Nucleus accumbens (tissue), 56 donors: Measurements from ENCODE around the gene ARID1B.

Experiments
- DNase-seq, 56 donors: peaks; one replicate each; lab custom pipeline; 2025; lab: John Stamatoyannopoulos, UW

ARID1B gene

DNA sequence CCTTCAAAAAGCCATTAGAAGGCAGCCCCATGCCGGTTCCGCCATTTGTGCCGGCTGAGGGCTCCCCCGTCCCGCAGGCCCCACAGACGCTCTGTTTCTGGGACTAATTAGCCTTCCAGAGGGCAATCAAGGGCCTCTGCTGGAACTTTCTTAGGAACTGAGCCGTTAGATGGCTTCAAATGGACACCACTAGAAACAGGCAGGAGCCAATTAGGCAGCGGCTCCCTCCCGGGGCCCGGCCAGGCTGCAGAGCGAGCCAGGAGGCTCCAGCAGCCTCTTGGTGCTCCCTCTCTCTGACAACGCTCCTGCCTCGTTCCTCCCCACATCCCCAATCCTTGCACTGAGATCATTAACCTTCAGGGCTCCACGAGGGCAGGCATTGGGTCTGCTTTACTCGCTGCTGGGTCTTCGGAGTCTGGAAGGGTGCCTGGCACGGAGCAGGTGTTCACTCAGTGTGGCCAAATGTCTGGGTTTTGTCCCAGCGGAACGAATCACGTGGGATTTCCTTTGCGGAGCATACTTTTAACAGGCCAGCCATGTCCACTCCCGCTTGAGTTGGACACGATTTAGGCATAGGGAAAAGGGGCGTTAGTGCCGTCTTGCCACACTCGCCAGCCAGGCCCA is 447.9 kb downstream of the ARID1B start:
- DNase-seq, result no peak

DNA sequence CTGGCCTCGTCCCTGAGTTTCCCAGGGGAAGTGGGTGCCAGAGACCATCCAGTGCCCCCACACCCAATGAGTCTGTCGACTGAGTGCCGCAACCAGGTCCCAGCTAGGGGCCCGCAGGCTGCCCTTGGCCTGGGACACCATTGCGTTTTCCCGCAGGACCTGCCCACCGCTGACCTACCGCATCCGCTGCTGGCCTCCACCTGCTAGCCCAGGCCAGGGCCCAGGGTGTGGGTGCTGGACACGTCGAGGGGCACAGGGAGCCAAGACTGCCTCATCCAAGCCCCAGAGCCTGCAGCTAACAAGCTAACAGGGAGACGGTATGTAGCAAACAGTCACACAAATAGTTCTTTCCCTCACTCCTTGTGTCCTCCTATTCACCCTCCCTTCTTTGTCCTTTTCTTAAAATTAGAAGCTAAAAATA is 448.4 kb downstream of the ARID1B start:
- DNase-seq, result no peak

DNA sequence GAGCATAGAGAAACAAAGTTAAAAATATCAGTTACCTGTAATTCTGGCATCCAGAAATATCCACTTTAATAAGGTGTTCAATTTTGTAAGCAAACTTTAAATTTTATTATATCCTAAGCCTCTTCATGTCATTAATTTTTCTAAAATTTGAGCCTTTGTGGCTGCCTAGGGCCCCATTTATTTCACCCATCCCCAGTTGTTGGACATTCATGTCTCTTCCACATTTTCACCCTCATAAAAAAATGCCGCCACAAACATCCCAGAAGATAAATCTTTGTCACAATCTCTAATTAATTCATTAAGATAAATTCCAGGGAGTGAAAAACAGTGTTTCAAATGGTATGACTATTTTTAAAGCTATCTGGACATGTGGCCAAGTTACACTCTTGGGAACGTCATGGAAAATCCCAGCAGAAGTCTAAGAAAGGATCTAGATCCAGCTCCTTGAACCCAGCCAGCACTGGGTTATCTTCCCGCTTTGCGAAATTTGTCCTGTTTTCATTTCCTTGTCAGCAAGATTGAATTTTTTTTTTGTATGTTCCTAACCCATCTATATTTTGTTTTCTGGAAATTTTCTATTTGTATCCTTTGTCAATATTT is 448.9 kb downstream of the ARID1B start:
- no peak for DNase-seq

GRCh38 chr6:157226761-157227160 is 449.6 kb downstream of the ARID1B start:
- DNase-seq, result no peak

- peak in 1 of 56 donors; percentile 18 for DNase-seq
These were observed 450.3 kb downstream of the ARID1B start for GRCh38 chr6:157227202-157228166.

GRCh38 chr6:157228426-157229131 is 451.4 kb downstream of the ARID1B start:
- DNase-seq, result peak in 44 of 56 donors; percentile 20 to 92 (median 59)

- DNase-seq, result no peak
These were observed 452.0 kb downstream of the ARID1B start for GRCh38 chr6:157229132-157229618.

- DNase-seq, result no peak
These were observed 452.5 kb downstream of the ARID1B start for GRCh38 chr6:157229713-157230112.

DNA sequence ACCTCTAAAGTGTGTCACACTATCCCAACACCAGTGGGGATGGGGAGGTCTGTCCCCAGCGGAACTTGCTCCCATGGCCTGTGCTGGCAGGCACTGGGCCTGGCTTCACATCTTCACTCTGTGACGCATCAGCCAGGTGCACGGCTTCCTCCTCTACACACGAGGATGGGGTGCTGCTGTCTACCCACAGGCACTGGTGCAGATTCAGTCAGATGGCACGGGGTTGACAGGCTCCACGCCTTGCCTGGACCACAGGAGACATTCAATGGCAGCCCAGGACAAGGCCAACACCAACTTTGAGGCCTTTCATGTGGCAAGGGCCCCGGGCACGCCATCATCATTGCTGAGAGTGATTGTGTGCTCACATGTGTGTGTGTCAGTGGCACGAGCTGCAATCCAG is 453.7 kb downstream of the ARID1B start:
- no peak for DNase-seq

DNA sequence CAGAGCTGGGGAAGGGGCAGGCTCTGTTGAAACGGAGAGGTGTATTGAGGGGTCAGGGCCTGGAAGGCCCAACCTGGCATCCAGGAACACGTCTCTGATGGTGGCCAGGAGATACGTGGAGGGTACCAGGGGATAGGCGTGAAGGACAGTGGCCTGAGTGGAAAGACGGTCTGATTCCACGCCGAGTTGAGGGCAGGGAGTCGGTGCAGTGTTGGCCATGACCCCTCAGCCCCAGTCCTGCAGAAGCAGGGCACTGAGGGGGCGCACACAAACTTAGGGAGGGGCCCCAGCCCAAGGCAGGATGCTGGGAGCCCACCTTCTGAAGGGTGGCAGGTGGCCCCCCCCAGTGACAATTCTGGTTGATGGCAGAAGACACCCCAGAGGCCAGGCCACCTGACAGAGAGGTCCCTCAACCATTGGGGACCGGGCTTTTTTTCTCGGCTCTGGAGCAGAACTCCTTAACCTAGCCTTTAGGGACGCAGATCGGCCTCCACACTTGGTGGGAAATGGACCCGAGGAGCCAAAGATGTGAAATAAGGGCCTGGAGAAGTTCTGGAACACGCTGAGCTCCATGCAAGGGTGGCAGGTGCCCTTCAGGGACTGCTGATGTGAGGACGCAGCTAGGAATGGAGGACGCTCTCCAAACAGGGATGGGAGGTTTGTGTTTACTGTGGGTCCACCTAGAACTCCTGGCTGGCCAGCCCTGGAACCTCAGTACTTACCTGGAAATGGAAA is 455.1 kb downstream of the ARID1B start:
- DNase-seq, result no peak

DNA sequence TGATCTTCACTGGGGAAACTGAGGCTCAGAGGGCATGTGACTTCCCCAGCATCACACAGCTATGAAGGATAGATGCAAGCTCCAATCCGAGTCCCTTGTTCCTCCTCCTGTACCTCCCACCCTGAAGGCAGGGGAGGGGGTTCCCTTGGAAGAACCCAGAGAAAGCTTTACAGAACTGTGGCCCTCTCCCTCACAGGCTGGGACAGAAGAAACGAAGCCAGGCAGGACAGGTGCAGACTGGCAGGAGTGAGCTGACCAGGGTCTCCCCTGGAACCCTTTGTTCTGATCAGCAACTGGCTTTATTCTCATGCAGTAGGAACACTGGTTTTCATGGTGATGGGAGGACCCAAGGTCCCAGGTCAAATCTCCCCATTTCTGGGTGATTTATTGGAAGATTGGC is 456.0 kb downstream of the ARID1B start:
- DNase-seq, result no peak

DNA sequence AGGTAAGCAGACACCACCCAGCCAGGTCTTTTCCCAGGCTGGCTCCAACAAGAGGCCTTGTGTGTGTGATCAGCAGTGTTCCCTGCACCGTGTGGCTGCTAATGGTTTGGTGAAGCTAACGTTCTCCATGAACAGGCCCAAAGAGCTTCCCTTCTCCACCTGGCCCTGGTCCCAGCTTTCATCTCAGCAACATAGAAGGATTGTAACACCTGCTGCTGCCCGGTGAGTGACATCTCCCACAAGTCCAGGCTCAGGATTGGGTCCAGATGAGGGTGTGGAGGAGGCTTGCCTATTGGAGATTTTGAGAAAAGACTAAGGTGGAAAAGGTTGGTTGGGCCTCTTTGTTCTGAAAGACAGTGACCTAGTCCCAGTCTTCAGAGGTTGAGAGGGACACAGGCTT is 456.5 kb downstream of the ARID1B start:
- no peak for DNase-seq

GRCh38 chr6:157235600-157236039 is 458.4 kb downstream of the ARID1B start:
- peak in 39 of 56 donors; percentile 13 to 73 (median 39) for DNase-seq

GRCh38 chr6:157236040-157236725 is 459.0 kb downstream of the ARID1B start:
- DNase-seq, result no peak

- no peak for DNase-seq
These were observed 461.2 kb downstream of the ARID1B start for GRCh38 chr6:157238346-157238745.

DNA sequence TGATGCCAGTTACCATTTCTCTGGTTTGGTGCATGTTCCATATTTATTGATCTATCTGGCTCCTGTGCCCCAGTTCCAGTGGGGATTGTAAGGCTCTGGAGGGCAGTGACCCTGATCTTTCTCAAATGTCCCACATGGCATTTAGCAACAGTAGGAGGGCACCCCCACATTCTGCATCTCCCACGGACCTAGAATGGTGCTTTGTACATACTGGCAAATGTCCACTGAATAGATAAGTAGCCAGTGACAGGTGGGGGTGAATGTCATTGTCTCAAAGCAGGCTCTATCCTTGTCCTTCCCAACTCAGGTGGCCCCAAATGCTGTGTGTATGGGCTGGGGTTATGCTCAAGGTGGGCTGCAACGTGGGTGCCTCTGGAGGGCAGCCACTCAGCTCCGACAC is 462.0 kb downstream of the ARID1B start:
- no peak for DNase-seq

GRCh38 chr6:157239671-157240058 is 462.5 kb downstream of the ARID1B start:
- no peak for DNase-seq

DNA sequence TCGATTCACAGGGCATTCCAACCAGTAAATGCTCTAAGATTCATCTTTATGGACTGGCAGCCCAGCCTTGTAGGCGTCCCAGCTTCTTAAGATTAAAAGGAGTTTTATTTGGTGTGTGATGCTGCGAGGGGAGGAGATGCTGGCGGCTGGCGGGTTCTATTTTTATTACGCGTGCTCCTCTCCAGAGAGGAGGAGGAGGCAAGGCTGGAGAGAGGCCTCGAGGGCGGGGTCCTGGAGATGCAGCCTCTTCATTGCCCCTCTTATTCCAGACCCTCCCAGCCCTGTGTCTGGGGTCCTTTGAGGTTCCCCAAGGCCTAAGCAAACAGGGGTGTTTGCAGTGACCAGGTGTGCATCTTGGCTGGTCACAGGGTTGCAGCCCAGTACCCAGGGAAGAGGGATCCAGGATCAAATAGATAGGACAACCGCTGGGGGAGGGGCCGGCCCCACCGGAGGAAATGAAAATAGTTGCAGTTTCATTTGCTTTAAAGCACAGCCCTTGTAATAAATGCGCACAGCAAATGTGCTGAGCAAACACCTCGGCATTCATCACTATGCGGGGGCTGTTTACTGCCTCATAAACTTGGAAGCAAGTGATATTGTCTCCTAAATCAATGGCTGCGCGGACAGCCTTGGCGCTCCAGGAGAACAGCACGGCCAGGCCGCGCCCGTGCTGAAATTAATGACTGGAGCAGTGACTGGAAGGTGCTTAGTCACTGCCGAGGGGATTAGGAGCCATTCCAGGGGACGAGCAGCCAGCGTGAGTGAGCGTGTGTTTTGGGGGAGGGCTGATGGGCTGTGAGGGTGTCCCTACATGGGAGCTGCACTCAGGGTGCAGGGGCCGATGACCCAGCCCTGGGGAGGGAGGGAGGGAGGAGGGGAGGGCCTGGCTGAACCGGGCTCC is 463.1 kb downstream of the ARID1B start:
- DNase-seq, result peak in 19 of 56 donors; percentile 11 to 62 (median 35)
